ENCODE results near the gene SYK. TPM values are rescaled to one million over a fixed set of nuclear protein-coding genes. Genes with fewer than 3 reads are reported as not detected.
"Not testable (repeated sequence)": the region's sequence is repeated elsewhere in the genome, so short reads cannot be mapped to it uniquely, and the experiment has no call there.

Gene SYK
- total RNA-seq, 1 experiment from 2014 or later: 9.0 TPM

GRCh38 chr9:90818279-90818678 lies 16.7 kb downstream of the SYK start:
- BruUV-seq (replicated peaks): no TSS peak
- H3K4me2 ChIP-seq (ENCODE audit: low read length): no peak overlapping the region
- ChIA-PET POLR2A (no interaction called here), CTCF (no interaction called here), RAD21 (ENCODE audit: low non-redundant PET in 1 of 2, low total read pairs in 2 of 2, uncharacterized antibody in 2 of 2, unreplicated experiment in 2 of 2) (no interaction called here)
- no peaks in the 10 kb centered on the region for H3K27me3 ChIP-seq (ENCODE audit: insufficient read depth, low read length)
- DNase-seq (ENCODE audit: low read depth, low spot score): no peak
- H3K27ac ChIP-seq (ENCODE audit: low read depth, low read length): no peak overlapping the region
- H3K4me1 ChIP-seq (ENCODE audit: control insufficient read depth in 1 of 2, insufficient read depth in 2 of 2, low read length in 2 of 2): no peaks in the 10 kb centered on the region; a peak in 1 of 4 replicates
- H4K20me1 ChIP-seq (ENCODE audit: insufficient read depth): no peaks in the 10 kb centered on the region; the same call in 1 of the 2 replicates
- H3K9ac ChIP-seq (ENCODE audit: low read length): no peak overlapping the region
- no peak overlapping the region for H2AFZ ChIP-seq (ENCODE audit: low read depth, low read length, poor library complexity, severe bottlenecking)
- no peaks in the 10 kb centered on the region for H3K9me3 ChIP-seq (ENCODE audit: control insufficient read depth in 1 of 2, insufficient read depth in 1 of 2, low read depth in 1 of 2, low read length in 2 of 2)
- intact Hi-C loops (cut with micrococcal nuclease): no loop called here
- no peak overlapping the region for H3K4me3 ChIP-seq (replicated peaks in 1 of 2; ENCODE audit: low read depth in 1 of 2, low read length in 2 of 2)
- no peaks in the 10 kb centered on the region for H3K36me3 ChIP-seq (ENCODE audit: control insufficient read depth in 1 of 2, insufficient read depth in 2 of 2, low read length in 2 of 2)
- no peak for ATAC-seq
- TF ChIP-seq FOSL1 (IDR thresholded peaks at IDR 0.05; ENCODE audit: low read depth) (no peak), ZNF274 (IDR thresholded peaks at IDR 0.05; ENCODE audit: low read depth, low read length) (no peak), CBX3 (IDR thresholded peaks at IDR 0.05; ENCODE audit: low read depth) (no peak), EGR1 (IDR thresholded peaks at IDR 0.05; ENCODE audit: low read depth) (no peak), TCF7L2 (IDR thresholded peaks at IDR 0.05; ENCODE audit: borderline replicate concordance, extremely low read depth, insufficient read depth, insufficient read length) (no peak), ZBTB33 (IDR thresholded peaks at IDR 0.05; ENCODE audit: extremely low read depth, insufficient replicate concordance, low read length) (no peak), SRF (IDR thresholded peaks at IDR 0.05; ENCODE audit: low read depth) (no peak), ZFX (IDR thresholded peaks at IDR 0.05) (no peak), MAX (IDR thresholded peaks at IDR 0.05) (no peak), SP1 (IDR thresholded peaks at IDR 0.05; ENCODE audit: low read depth) (no peak)
- H3K79me2 ChIP-seq (ENCODE audit: insufficient read depth, low read length): no peaks in the 10 kb centered on the region
- H3K9me2 ChIP-seq (ENCODE audit: insufficient read depth): no peaks in the 10 kb centered on the region

- DNase-seq (ENCODE audit: low read depth, low spot score); POLR2A ChIA-PET; H3K27me3 ChIP-seq (ENCODE audit: insufficient read depth, low read length); H3K27ac ChIP-seq (ENCODE audit: low read depth, low read length); H3K4me3 ChIP-seq (replicated peaks in 1 of 2; ENCODE audit: low read depth in 1 of 2, low read length in 2 of 2); H3K9me2 ChIP-seq (ENCODE audit: insufficient read depth); H2AFZ ChIP-seq (ENCODE audit: low read depth, low read length, poor library complexity, severe bottlenecking); intact Hi-C loops (cut with micrococcal nuclease); H3K79me2 ChIP-seq (ENCODE audit: insufficient read depth, low read length); CTCF ChIA-PET; BruUV-seq (replicated peaks); H3K9me3 ChIP-seq (ENCODE audit: control insufficient read depth in 1 of 2, insufficient read depth in 1 of 2, low read depth in 1 of 2, low read length in 2 of 2); H3K9ac ChIP-seq (ENCODE audit: low read length); RAD21 ChIA-PET (ENCODE audit: low non-redundant PET in 1 of 2, low total read pairs in 2 of 2, uncharacterized antibody in 2 of 2, unreplicated experiment in 2 of 2); H4K20me1 ChIP-seq (ENCODE audit: insufficient read depth); H3K36me3 ChIP-seq (ENCODE audit: control insufficient read depth in 1 of 2, insufficient read depth in 2 of 2, low read length in 2 of 2); ATAC-seq; H3K4me1 ChIP-seq (ENCODE audit: control insufficient read depth in 1 of 2, insufficient read depth in 2 of 2, low read length in 2 of 2); H3K4me2 ChIP-seq (ENCODE audit: low read length): not testable (repeated sequence)
Observed at GRCh38 chr9:90820406-90820805, 18.8 kb downstream of the SYK start.

- H3K9me3 ChIP-seq (ENCODE audit: control insufficient read depth in 1 of 2, insufficient read depth in 1 of 2, low read depth in 1 of 2, low read length in 2 of 2); DNase-seq (ENCODE audit: low read depth, low spot score); RAD21 ChIA-PET (ENCODE audit: low non-redundant PET in 1 of 2, low total read pairs in 2 of 2, uncharacterized antibody in 2 of 2, unreplicated experiment in 2 of 2); H3K27ac ChIP-seq (ENCODE audit: low read depth, low read length); H4K20me1 ChIP-seq (ENCODE audit: insufficient read depth); intact Hi-C loops (cut with micrococcal nuclease); H3K27me3 ChIP-seq (ENCODE audit: insufficient read depth, low read length); H3K9me2 ChIP-seq (ENCODE audit: insufficient read depth); H3K36me3 ChIP-seq (ENCODE audit: control insufficient read depth in 1 of 2, insufficient read depth in 2 of 2, low read length in 2 of 2); POLR2A ChIA-PET; BruUV-seq (replicated peaks); H3K4me3 ChIP-seq (replicated peaks in 1 of 2; ENCODE audit: low read depth in 1 of 2, low read length in 2 of 2); H2AFZ ChIP-seq (ENCODE audit: low read depth, low read length, poor library complexity, severe bottlenecking); CTCF ChIA-PET; ATAC-seq; H3K9ac ChIP-seq (ENCODE audit: low read length); H3K4me2 ChIP-seq (ENCODE audit: low read length); H3K79me2 ChIP-seq (ENCODE audit: insufficient read depth, low read length); H3K4me1 ChIP-seq (ENCODE audit: control insufficient read depth in 1 of 2, insufficient read depth in 2 of 2, low read length in 2 of 2): not testable (repeated sequence)
Observed at GRCh38 chr9:90821236-90821635, 19.6 kb downstream of the SYK start.

Data from HCT116 (cell line).